Kidney (tissue), 14 donors: ENCODE data around the gene FHOD3. TPM values are rescaled to one million over a fixed set of nuclear protein-coding genes. Genes with fewer than 3 reads are reported as not detected.

ENCODE experiments used
- DNase-seq, 5 donors: peaks; one replicate each; pipeline ENCODE4 v3.0.0-alpha.2; 2013 to 2020
- FAIRE-seq: peaks from 2 replicates; lab custom pipeline; 2012; peaks lifted over from hg19 to GRCh38; lab: Jason Lieb, UNC
- H3K27ac ChIP-seq, 2 donors: one replicate each; pipeline ENCODE4 v1.7.0; 2013; ENCODE audit warnings: low read depth in 2 of 2, low read length in 2 of 2, inconsistent platforms in 1 of 2
- H3K27me3 ChIP-seq: one replicate; pipeline ENCODE4 v1.7.1; 2013; ENCODE audit warnings: low read length, inconsistent platforms; ENCODE audit not compliant: control insufficient read depth, insufficient read depth
- H3K36me3 ChIP-seq, 3 donors: one replicate each; pipeline versions ENCODE4 v1.7.0 to v1.7.1; 2013; ENCODE audit warnings: low read length in 3 of 3, control low read depth in 1 of 3, inconsistent platforms in 1 of 3; ENCODE audit not compliant: insufficient read depth in 3 of 3, control insufficient read depth in 2 of 3
- H3K4me1 ChIP-seq, 3 donors: one replicate each; pipeline versions ENCODE4 v1.7.0 to v1.7.1; 2013; ENCODE audit warnings: low read length in 3 of 3, inconsistent platforms in 1 of 3, low read depth in 1 of 3; ENCODE audit not compliant: control insufficient read depth in 2 of 3, insufficient read depth in 2 of 3
- H3K4me3 ChIP-seq, 3 donors: one replicate each; pipeline versions ENCODE4 v1.7.0 to v1.8.1; 2013; ENCODE audit warnings: low read length in 3 of 3, control low read depth in 1 of 3, inconsistent platforms in 1 of 3
- H3K9ac ChIP-seq, 3 donors: one replicate each; pipeline versions ENCODE4 v1.7.0 to v1.7.1; 2013; ENCODE audit warnings: low read length in 3 of 3, control low read depth in 1 of 3, inconsistent platforms in 1 of 3
- H3K9me3 ChIP-seq, 3 donors: one replicate each; pipeline versions ENCODE4 v1.7.0 to v1.7.1; 2013; ENCODE audit warnings: low read length in 3 of 3, control low read depth in 1 of 3, inconsistent platforms in 1 of 3; ENCODE audit not compliant: control insufficient read depth in 2 of 3, insufficient read depth in 1 of 3
- CTCF ChIP-seq: IDR thresholded peaks from 3 replicates; pipeline ENCODE4 v1.5.1; 2012; ENCODE audit warnings: mild to moderate bottlenecking, moderate library complexity, borderline replicate concordance; ENCODE audit not compliant: insufficient read depth; ENCODE audit errors: extremely low read depth
- intact Hi-C: fragments of 100-400 bp; cut with DNase I; formaldehyde crosslinking; loops from one replicate; pipeline ENCODE4 v1.11.1; 2022
- polyA plus RNA-seq: library from polyadenylated mRNA; stranded (reverse); fragments of 350-450 nt; fragmentation: Illumina TruSeq; extraction: RNeasy Lipid Tissue Mini Kit (QIAGEN cat#74804); gene quantifications from one replicate; pipeline ENCODE4 v1.2.3, GENCODE V29; 2014; ENCODE audit warnings: low read depth, low replicate concordance; ENCODE audit not compliant: insufficient read depth
- total RNA-seq: library from RNA; stranded (reverse); fragmentation: NEBNext Ultra II Directional; extraction: Animal tissue kit (Norgen Biotek cat#: 25700); gene quantifications from one replicate; pipeline ENCODE4 v1.2.1, GENCODE V29; 2021
- donor health status: control.
- donor health status: control.
- donor health status: control.
- donor health status: control.
- donor health status: control.
- donor health status: DM: yes; HTN: yes; CAD: no.
- donor health status: Normal renal cell carcinoma (clear cell type).

The FHOD3 gene
- total and polyA plus RNA-seq, 2 donors from 2014 or later: 21.5 to 28.0 TPM

- FAIRE-seq: no peak
- no peak for TF ChIP-seq CTCF
- intact Hi-C loops: no loop called here
- Histone ChIP-seq H3K27me3 (no peaks in the 10 kb centered on the region), H3K9me3 (no peaks in the 10 kb centered on the region), H3K9ac (no peak overlapping the region), H3K4me1 (peaks cover 0 to 2% (median 0%) of the 10 kb centered on the region in 3 donors), H3K4me3 (no peak overlapping the region), H3K27ac (no peak overlapping the region), H3K36me3 (no peaks in the 10 kb centered on the region)
- no peak for DNase-seq
Measured at GRCh38 chr18:36595046-36595817, 297.7 kb downstream of the FHOD3 start.

GRCh38 chr18:36595818-36596215 lies 298.3 kb downstream of the FHOD3 start:
- no peak overlapping the region for H3K9ac ChIP-seq
- H3K4me1 ChIP-seq: peaks cover 0 to 2% (median 0%) of the 10 kb centered on the region in 3 donors
- no peak for DNase-seq
- H3K27ac ChIP-seq: no peak overlapping the region
- H3K9me3 ChIP-seq: no peaks in the 10 kb centered on the region
- TF ChIP-seq CTCF: no peak
- intact Hi-C loops: no loop called here
- FAIRE-seq: no peak
- no peaks in the 10 kb centered on the region for H3K36me3 ChIP-seq
- H3K4me3 ChIP-seq: no peak overlapping the region
- no peaks in the 10 kb centered on the region for H3K27me3 ChIP-seq

- H3K27me3 ChIP-seq: no peaks in the 10 kb centered on the region
- H3K4me1 ChIP-seq: no peaks in the 10 kb centered on the region
- no peaks in the 10 kb centered on the region for H3K9me3 ChIP-seq
- intact Hi-C loops: no loop called here
- TF ChIP-seq CTCF: no peak
- FAIRE-seq (no peak), DNase-seq (no peak)
- H3K4me3 ChIP-seq: no peak overlapping the region
- peaks cover 0 to 2% (median under 1%) of the 10 kb centered on the region in 3 donors for H3K36me3 ChIP-seq
- H3K27ac ChIP-seq: peak overlapping the region in 1 of 2 donors; percentile 9
- no peak overlapping the region for H3K9ac ChIP-seq
Measured at GRCh38 chr18:36597636-36598035, 300.1 kb downstream of the FHOD3 start.
